A549 (cell line): ENCODE data around the gene CTSH.

Experiments
- HDAC2 ChIP-seq: fragments of 200-600 bp; sonication (generic); IDR thresholded peaks from 2 replicates; pipeline ENCODE4 v1.6.1; 2016
- NPAS2 ChIP-seq: fragments of 250-450 bp; sonication (Bioruptor Pico); IDR thresholded peaks from 2 replicates; pipeline ENCODE4 v1.8.0; 2022; ENCODE audit warnings: mild to moderate bottlenecking, moderate library complexity, borderline replicate concordance
- TF ChIP-seq, protein P1 (sequence below): IDR thresholded peaks from 2 replicates; pipeline ENCODE4 v1.6.1; 2012

DNA sequence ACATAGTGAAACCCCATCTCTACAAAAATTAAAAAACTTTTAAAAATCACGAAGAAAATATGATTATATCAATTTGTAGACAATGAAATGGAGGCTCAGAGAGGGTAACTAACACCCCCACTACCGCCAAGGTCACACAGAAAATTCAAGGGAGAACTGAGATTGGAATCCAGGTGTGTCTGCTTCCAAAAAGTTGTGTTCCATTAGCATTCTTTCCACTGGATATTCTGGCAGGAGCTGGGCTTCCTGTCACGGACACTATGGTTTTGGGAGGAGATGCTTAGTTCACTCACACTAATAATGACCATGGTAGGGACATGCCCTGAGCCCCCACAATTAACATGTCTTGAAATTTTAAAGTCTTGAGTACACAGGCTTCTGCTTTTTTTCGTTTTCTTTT, 28.8 kb downstream of the CTSH start:
- TF ChIP-seq, protein P1, sequence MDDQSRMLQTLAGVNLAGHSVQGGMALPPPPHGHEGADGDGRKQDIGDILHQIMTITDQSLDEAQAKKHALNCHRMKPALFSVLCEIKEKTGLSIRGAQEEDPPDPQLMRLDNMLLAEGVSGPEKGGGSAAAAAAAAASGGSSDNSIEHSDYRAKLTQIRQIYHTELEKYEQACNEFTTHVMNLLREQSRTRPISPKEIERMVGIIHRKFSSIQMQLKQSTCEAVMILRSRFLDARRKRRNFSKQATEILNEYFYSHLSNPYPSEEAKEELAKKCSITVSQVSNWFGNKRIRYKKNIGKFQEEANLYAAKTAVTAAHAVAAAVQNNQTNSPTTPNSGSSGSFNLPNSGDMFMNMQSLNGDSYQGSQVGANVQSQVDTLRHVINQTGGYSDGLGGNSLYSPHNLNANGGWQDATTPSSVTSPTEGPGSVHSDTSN = no peak
- TF ChIP-seq NPAS2 (CRISPR knock-in tag) (no peak), HDAC2 (no peak)
